DLD1 (cell line): ENCODE results near the gene RGSL1.
"Not testable (repeated sequence)": the region's sequence is repeated elsewhere in the genome, so short reads cannot be mapped to it uniquely, and the experiment has no call there.

Source experiments
- in situ Hi-C: cut with HindIII; loops from 2 replicates; pipeline ENCODE4 v1.10.0; 2017; ENCODE audit warnings: low sequenced_read_pairs

The RGSL1 gene

DNA sequence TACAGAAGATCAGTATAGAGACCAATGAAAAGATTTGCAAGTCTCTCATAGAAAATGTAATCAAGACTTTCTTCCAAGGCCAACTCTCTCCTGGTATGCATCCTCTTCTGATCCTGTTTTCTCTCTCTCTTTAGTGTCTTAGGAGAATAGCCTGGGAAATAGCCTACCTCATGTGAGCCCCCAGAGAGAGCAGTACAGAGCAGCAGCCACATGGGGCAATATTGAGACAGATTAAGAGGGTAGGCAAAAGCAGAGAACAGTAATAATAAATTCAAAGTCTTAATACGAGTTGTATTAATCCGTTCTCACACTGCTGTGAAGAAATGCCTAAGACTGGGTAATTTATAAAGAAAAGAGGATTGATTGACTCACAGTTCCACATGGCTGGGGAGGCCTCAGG lies 77.7 kb downstream of the RGSL1 start:
- in situ Hi-C loops: no loop called here

DNA sequence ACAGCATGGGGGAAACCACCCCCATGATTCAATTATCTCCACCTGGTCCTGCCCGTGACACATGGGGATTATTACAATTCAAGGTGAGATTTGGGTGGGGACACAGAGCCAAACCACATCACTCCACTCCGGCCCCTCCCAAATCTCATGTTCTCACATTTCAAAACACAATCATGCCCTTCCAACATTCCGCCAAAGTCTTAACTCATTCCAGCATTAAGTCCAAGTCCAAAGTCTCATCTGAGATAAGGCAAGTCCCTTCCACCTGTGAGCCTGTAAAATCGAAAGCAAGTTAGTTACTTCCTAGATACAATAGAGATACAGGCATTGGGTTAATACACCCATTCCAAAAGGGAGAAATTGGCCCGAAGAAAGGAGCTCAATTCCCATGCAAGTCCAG lies 78.3 kb downstream of the RGSL1 start:
- in situ Hi-C loops: not testable (repeated sequence)

DNA sequence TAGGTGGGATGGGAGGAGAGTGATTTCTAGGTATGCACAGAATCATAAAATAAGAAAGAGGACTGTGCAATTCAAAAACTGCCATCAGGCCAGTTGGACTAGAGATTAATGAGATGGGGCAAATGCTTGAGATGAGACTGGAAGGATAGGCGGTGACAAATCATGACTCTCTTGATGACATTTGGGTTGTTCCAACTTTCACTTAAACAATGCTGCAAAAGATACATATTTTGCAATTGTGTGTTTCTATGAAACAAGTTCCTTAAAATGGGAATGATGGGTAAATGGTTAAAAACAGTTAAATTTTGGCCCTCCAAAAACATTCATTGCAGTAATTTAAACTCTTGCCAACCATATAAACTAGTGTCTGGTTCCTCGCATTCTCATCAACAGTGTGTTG lies 84.0 kb downstream of the RGSL1 start:
- in situ Hi-C loops: no loop called here

DNA sequence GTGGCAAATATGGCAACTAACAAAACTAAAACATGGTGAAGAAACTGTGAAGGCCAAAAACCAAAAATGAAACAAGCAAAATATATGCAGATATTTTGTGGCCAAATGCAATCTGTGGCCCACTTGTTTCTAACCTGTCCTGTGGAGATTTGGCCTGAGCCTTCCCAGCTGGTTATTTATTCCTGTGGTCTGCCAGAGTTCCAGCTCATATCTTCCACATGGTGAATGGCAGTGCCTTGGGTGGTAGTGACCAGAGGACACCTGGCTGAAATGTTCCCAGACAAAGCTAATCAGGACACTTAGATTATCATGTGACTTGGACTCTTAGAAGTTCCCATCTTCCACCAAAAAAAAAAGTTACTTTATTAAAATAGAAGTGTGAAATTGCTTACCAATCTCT lies 99.4 kb downstream of the RGSL1 start:
- in situ Hi-C loops: no loop called here

DNA sequence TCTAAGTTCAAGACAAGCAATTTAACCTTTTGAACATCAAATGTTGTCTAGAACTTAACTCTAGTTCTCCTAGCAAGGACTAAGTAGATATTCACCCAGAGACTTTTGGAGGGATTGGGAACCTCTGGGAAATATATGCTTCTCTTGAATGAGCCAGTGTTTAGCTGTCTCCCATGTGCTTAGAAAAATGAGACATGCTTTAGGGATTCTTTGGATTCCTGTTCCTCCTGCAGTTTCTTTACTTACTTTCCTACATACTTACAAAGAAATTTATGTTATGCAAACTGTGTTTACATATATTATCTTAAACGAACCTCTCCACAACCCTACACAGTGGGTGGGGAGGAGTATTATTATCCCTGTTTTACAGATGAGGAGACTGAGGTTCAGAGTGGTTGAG lies 99.9 kb downstream of the RGSL1 start:
- in situ Hi-C loops: no loop called here

DNA sequence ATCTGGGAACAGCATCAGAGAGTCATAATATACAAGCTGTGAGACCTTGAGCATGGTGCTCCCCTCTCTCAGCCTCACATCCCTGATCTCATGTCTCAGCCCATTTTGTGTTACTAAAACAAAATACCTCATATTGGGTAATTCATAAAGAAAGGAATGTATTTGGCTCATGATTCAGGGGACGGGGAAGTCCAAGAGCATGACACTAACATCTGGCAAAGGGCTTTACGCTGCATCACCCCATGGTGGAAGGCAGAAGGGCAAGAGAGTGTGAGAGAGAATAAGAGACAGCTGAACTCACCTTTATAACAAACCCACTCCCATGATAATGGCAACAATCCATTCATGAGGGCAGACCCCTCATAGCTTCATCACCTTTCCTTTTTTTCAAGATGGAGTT lies 102.6 kb downstream of the RGSL1 start:
- in situ Hi-C loops: no loop called here

DNA sequence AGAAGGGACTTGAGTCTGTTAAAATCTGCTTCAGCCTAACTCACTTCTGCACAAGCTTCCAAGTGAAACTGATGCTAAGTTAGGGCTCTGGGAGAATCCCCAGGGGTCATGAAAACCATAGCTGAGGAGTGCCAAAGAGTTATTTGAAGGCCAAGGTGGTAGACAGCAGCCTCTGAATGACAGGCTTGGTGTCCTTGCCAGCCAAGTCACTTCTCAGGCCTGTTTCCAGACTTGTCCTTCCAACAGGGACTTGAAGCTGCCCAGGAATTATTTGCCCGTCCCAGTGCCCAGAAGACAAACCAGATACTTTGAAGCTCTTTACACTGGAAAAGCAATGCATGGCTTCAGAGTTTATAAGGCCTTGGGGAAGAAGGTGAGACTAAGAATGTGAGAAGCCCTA lies 105.5 kb downstream of the RGSL1 start:
- in situ Hi-C loops: no loop called here

DNA sequence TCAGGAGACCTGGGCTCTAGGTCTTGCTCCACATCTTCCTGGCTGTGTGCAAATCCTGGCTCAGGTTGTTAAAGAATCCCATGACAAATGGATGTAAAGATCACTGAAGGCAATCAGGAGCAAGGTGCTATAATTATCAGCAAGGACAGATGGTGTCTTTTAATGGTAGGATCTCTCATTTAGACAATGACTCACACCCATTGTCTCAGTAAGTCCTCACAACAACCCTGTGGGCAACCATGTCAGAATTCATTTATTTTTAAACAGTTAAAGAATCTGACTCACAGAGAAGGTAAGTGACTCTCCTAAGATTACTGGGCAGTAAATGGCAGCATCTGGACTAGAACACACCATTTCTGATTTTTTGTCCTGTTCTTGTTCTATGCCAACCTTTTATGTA lies 106.3 kb downstream of the RGSL1 start:
- in situ Hi-C loops: no loop called here

DNA sequence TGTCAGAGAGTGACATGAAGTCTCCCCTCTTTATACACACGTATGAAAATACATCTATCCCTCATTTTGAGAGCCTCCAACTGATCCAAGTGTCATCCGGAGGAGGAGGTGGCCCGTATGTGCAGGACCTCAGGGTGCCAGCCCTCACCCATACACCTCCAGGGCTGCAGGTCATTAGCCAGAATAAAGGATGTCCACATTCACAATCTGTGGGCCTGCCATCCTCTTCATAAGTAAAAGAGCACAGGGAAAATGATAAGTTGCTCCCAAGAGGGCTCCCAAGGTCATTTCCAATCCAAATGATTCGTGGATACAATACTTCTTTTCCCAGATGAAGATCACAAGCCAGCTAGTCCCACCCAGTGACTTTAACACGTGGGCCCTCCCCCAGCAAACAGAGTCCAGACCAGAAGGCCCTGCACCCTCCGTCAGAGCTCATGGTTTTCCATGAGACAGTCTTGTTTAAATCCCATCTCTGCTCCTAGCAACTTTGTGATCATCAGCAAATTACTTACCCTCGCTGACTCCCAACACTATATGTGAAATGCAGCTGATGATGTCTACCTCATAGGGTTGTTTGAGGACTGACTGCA lies 110.5 kb downstream of the RGSL1 start:
- in situ Hi-C loops: no loop called here

DNA sequence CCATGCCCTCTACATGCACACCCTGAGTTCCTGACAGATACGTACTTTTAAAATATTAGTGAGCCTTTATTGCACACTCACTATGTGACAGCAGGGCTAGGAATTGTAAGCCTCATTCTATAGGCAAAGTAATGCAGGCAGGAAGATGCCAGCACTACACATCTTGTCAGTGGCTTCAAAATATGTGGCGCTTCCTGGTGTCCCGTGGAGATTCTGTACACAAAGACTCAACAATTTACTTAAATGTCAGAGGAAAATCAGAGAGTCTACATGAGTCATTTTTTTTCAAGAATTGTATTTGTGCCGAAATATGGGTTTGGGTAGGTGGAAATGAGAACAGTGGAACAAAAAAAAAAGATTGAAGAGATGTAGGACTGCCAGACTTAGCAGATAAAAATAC lies 111.5 kb downstream of the RGSL1 start:
- in situ Hi-C loops: no loop called here

DNA sequence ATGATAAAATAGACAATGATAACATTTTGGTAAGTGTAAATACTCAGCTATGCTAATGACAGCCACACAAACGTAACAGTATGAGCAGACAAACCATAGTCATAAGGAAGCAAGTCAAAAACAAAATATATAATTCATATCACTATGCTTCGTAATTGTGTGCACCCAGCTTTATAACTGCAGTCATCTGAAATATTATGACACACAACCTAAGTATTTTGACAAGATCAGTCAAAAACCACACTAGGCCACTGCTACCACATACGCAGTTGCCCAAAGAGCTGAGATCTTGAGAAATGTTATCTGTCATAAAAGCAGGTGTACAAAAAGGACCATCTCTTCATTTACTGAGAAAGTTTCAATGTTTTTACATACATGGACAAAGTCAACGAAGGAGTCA lies 113.1 kb downstream of the RGSL1 start:
- in situ Hi-C loops: no loop called here

DNA sequence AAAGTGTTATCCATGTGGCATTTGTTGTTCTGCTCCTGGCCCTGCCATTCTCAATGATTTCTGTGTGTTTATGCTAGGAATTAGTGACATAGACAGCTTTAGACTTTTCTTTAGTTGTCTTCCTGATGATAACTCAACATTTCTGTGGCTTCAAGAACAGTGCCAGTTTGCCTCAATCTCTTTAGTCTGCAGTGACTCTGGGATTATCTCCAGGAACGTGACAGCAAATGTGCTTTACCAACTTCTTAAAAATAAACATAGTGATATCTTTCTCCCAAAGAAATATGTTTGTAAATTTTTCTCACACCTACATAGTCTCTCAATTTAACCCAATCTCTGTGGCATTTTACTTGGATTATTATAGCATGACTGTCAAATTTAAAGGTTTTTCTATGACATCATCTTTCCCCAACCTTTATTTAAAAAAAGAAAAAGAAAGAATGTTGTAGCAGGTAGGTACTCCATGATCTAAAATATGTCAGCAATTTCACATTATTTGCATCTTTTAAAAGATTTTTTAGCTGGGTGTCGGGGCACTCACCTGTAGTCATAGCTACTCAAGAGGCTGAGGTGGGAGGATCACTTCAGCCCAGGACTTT lies 114.6 kb downstream of the RGSL1 start:
- in situ Hi-C loops: no loop called here

DNA sequence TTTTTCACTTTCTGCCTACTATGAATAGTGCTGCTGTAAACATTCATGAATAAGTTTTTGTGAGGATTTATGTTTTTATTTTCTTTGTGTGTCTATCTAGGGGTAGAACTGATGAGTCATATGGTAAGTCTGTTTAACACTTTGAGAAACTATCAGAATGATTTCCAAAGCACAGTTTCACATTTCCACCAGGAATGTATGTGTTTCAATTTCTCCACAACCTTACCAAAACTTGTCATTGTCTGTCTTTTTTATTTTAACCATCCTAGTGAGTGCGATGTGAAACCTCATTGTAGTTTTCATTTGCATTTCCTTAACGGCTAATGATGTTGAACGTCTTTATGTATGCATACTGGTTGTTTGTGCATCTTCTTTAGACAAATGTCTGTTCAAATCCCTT lies 115.6 kb downstream of the RGSL1 start:
- in situ Hi-C loops: no loop called here

DNA sequence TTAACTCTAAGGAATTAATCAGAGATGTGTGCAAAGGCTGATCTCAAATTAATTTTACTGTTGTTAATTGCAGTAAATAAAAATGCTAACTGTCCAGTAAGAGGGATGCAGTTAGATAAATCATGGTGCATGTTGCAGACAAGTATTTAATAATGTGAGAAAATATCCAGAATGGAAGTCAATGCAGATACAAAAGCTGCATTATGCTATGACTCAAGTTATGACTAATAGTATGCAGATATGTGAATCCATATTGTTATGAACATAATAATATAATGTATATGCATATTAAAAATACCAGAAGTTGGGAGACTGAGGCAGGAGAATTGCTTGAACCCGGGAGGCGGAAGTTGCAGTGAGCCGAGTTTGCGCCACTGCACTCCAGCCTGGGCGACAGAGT lies 117.7 kb downstream of the RGSL1 start:
- in situ Hi-C loops: no loop called here

DNA sequence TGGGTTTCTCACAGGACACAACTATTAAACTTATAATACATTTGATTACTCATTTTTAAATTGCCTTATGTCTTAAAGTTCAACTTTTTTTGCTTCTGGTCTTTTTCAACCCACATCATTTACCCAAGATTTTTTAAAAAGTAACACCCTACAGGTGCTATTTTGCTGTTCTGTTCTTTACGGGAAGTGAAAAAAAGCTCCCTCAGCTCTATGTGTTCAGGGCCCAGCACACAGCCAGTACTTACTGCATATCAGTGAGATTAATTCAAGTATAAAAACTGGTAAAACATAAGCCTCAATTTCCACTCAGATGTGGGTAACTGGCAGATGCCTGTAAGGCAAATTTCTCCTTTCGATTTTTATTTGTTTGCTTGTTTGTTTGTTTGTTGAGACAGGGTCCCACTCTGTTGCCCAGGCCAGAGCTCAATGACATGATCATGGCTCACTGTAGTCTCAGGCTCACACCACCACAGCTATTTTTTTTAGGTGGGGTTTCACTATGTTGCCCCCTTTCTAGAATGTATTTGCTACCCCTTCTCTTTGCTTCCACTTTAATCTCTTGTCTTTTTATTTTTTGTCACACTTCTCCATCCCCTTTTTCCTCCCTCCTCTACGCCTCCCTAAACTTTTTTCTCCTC lies 118.8 kb downstream of the RGSL1 start:
- in situ Hi-C loops: no loop called here

DNA sequence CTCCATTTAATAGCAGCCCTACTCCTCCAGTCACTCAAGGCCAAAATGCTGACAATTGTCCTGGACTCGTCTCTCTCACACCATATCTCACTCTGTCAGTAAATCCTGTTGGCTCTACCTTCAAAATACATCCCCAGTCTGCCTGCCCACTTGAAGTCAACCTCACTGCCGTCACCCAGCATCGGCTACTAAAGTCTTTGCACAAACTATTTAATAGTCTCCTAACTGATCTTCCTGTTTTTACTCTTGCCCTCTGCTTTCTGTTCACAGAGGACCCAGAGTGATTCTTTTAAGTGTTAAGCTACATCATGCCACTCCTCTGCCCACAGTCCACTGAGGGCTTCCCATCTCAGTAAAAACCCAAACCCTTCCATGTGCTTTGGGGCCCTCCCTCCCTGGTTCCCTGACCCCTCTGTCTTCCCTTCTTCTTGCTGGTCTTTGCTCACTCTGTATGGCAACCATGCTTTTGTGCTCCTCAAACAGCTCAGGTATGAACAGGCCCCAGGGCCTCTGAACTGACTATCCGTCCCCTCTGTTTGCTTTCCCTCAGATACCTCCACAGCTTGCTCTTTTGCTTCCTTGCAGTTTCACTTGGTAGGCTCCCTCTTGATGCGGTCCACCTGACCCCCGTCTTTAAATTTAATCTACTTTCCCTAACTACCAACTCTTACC lies 120.1 kb downstream of the RGSL1 start:
- in situ Hi-C loops: no loop called here

DNA sequence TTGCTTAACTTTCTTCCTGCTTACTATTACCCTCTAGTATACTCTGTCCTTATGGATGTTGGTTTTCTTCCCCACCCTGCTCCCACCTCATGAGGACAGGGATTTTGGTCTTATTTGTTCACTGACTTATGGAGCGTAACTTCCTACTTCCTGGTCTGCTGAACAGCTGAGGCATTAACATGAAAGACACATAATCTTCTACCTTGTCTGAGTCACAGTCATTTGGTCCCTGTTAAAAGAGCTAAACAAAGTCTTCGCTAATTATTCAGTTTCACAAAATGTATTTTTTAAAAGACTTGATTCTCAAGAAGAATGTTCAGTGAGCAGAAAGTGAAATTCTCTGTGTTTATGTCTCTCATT lies 120.6 kb downstream of the RGSL1 start:
- in situ Hi-C loops: no loop called here

DNA sequence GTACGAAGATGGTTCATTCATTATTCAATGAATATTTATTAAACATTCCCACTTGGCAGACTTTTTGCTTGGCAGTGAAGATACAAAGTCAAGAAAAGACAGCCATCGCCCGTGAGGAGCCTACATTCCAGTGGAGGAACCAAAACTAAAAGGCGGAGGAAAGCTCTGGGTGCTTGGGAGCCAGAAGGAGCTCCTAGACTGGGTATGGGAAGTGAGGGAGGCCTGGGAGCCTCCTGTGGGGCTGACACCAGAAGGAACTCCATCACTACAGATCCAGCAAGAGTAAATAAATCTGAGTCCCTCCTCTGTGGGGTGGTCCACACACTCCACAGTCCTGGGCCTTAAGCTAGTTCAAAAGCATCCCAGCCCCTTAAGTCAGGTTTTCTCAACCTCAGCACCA lies 124.2 kb downstream of the RGSL1 start:
- in situ Hi-C loops: no loop called here

DNA sequence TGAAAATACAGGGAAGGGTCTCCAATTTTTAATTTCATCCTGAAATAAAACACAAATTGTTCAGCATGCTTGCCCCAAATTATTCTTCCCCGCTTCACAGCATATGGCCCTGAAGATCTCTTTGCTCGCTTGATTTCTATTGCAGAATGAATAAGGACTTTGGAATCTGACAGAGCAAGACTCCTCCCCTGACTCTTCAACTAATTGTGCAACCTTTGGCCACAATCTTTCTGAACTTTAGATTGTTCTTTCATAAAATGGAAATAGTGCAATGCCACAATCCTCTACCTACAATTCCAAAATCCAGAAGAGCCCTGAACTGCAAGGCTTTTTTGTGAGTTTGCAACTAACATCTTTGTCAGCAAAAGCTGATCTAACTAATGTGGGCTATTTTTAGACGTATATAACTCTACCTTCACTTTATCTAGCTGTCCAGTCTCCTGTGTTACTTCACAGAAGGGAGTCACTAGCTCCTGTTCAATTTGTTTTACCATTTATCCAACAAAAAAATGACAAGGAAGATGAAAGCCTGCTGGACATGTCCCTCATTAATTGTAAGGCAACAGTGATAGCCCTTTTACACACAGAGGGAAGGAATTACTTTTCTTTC lies 125.7 kb downstream of the RGSL1 start:
- in situ Hi-C loops: no loop called here

DNA sequence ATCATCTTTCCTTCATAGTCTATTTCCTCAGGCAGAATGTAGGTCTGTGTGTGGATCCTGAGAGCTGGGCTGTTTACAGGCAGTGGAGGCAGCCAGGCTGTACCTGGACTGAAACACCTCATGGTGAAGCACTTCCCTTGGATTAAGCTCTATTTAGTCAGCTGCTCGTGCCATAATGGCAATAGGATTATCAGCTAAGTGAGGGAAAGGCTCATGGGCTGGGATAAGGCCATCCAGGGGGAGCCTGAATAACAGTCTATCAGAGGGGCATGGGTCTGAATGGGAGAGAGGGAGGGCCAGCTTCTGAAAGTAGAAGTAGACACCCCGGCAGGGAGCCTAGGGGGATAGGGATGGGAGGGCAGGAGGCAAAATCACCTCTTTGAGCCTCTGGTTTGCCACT lies 130.8 kb downstream of the RGSL1 start:
- in situ Hi-C loops: no loop called here

DNA sequence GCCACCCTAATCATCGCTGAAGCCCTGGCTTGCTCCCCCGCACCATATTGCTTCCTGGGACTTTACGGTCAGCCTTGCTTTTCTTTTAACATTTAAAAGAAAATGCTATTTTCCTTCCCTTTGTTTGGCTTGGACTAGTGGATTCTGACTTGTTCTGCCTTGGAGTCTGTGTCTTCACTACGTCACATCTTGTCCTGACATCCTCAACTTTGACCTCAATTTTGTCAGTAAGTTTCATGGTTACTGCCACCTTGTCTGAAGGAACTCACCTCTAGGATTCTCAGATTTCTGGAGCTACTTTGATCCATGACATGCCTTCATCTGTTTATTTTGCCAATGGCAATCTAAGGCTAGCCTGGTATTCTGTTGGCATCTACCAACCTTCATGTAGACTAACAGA lies 134.8 kb downstream of the RGSL1 start:
- in situ Hi-C loops: no loop called here

DNA sequence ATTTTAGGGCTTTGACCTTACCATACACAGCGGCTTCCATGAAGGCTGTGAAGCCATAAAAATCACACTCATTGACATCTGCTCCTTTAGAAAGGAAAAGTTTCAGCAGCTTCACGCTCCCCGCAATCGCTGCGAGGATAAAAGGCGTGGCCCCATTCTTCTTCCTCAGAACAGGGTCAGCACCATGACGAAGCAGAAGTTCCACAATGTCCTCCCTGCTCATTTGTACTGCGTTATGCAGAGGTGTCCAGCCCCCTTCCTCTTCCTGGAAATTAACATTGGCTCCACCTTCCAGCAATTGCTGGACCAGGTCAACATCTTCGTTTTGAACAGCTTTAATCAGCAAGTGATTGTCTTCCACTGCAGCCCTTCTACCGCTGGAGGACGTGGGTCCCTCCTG lies 136.4 kb downstream of the RGSL1 start:
- in situ Hi-C loops: no loop called here
